H1 (cell line): ENCODE data around the gene DVL2. TPM values are rescaled to one million over a fixed set of nuclear protein-coding genes. Genes with fewer than 3 reads are reported as not detected.

ENCODE experiments used
- ATF3 ChIP-seq: IDR thresholded peaks from 2 replicates; pipeline ENCODE4 v1.6.1; 2011; ENCODE audit warnings: low read depth, mild to moderate bottlenecking, low read length; ENCODE audit not compliant: insufficient read depth
- BCL11A ChIP-seq, 2 experiments: IDR thresholded peaks; one replicate each; pipeline ENCODE4 v1.6.1; 2011; ENCODE audit warnings: low read depth in 2 of 2, low read length in 2 of 2, mild to moderate bottlenecking in 2 of 2
- CHD1 ChIP-seq: IDR thresholded peaks from 2 replicates; pipeline ENCODE4 v1.6.1; 2012; ENCODE audit warnings: low read depth, low read length, improper control_type of control experiment
- EGR1 ChIP-seq: IDR thresholded peaks from 2 replicates; pipeline ENCODE4 v1.6.1; 2011; ENCODE audit warnings: low read depth, low read length, borderline replicate concordance
- EP300 ChIP-seq, 2 experiments: IDR thresholded peaks; 1 replicate in 1 of 2; 2 replicates in 1 of 2; pipeline ENCODE4 v1.6.1; 2011 to 2012; ENCODE audit warnings: low read depth in 2 of 2, low read length in 2 of 2, mild to moderate bottlenecking in 2 of 2, borderline replicate concordance in 1 of 2, inconsistent platforms in 1 of 2, moderate library complexity in 1 of 2
- EZH2 ChIP-seq: fragments of 200-600 bp; sonication (generic); IDR thresholded peaks from 2 replicates; pipeline ENCODE4 v1.7.1; 2012; ENCODE audit warnings: low read depth, mild to moderate bottlenecking, moderate library complexity, low read length, inconsistent platforms; ENCODE audit not compliant: severe bottlenecking
- FOSL1 ChIP-seq: IDR thresholded peaks from 2 replicates; pipeline ENCODE4 v1.6.1; 2011; ENCODE audit warnings: mild to moderate bottlenecking, low read depth, low read length, moderate library complexity; ENCODE audit not compliant: insufficient read depth
- GABPA ChIP-seq: IDR thresholded peaks from 2 replicates; pipeline ENCODE4 v1.6.1; 2011; ENCODE audit warnings: mild to moderate bottlenecking, low read length, moderate library complexity, borderline replicate concordance; ENCODE audit not compliant: insufficient read depth
- GTF2F1 ChIP-seq: IDR thresholded peaks from 2 replicates; pipeline ENCODE4 v1.6.1; 2012; ENCODE audit warnings: low read depth, low read length, improper control_type of control experiment, borderline replicate concordance
- HDAC2 ChIP-seq, 2 experiments: fragments of 300-600 bp in 1 of 2; sonication (generic) in 1 of 2; IDR thresholded peaks; 2 replicates each; pipeline ENCODE4 v1.6.1; 2011 to 2012; ENCODE audit warnings: low read depth in 2 of 2, low read length in 2 of 2, mild to moderate bottlenecking in 2 of 2, moderate library complexity in 2 of 2, borderline replicate concordance in 1 of 2, inconsistent platforms in 1 of 2
- JUN ChIP-seq: IDR thresholded peaks from 2 replicates; pipeline ENCODE4 v1.6.1; 2011; ENCODE audit warnings: low read depth, mild to moderate bottlenecking, improper control_type of control experiment, low read length
- JUND ChIP-seq: IDR thresholded peaks from 2 replicates; pipeline ENCODE4 v1.6.1; 2011; ENCODE audit warnings: mild to moderate bottlenecking, improper control_type of control experiment, low read length
- MAFK ChIP-seq: IDR thresholded peaks from 2 replicates; pipeline ENCODE4 v1.6.1; 2012; ENCODE audit warnings: low read depth, mild to moderate bottlenecking, improper control_type of control experiment, low read length
- POLR2A ChIP-seq, 2 experiments: IDR thresholded peaks; 1 replicate in 1 of 2; 2 replicates in 1 of 2; pipeline ENCODE4 v1.6.1; 2011; ENCODE audit warnings: low read depth in 2 of 2, low read length in 2 of 2, mild to moderate bottlenecking in 2 of 2; ENCODE audit errors: control extremely low read depth in 1 of 2
- RAD21 ChIP-seq, 2 experiments: IDR thresholded peaks in 1 of 2; conservative IDR thresholded peaks in 1 of 2; 2 replicates each; pipeline ENCODE4 v1.6.1; 2011; ENCODE audit warnings: low read depth in 2 of 2, low read length in 2 of 2, improper control_type of control experiment in 1 of 2, inconsistent platforms in 1 of 2, mild to moderate bottlenecking in 1 of 2, moderate library complexity in 1 of 2
- RBBP5 ChIP-seq: IDR thresholded peaks from 2 replicates; pipeline ENCODE4 v1.7.1; 2012; ENCODE audit warnings: low read depth, mild to moderate bottlenecking, inconsistent platforms, low read length, moderate library complexity, borderline replicate concordance
- SAP30 ChIP-seq: fragments of 300-600 bp; sonication (generic); IDR thresholded peaks from 2 replicates; pipeline ENCODE4 v1.7.1; 2012; ENCODE audit warnings: low read length, moderate library complexity, mild to moderate bottlenecking, inconsistent platforms; ENCODE audit not compliant: insufficient read depth, insufficient replicate concordance
- SIRT6 ChIP-seq: IDR thresholded peaks from one replicate; pipeline ENCODE4 v1.7.1; 2012; ENCODE audit warnings: low read length, inconsistent platforms
- TAF1 ChIP-seq: IDR thresholded peaks from 2 replicates; pipeline ENCODE4 v1.6.1; 2011; ENCODE audit warnings: mild to moderate bottlenecking, low read depth, low read length
- TAF7 ChIP-seq: optimal IDR thresholded peaks from 2 replicates; pipeline ENCODE3; 2011; ENCODE audit warnings: low read depth, mild to moderate bottlenecking, inconsistent platforms, low read length, moderate library complexity, borderline replicate concordance
- TBP ChIP-seq: IDR thresholded peaks from 2 replicates; pipeline ENCODE4 v1.6.1; 2011; ENCODE audit warnings: low read depth, low read length, improper control_type of control experiment
- ZNF274 ChIP-seq: IDR thresholded peaks from 2 replicates; pipeline ENCODE4 v1.7.0; 2012; ENCODE audit warnings: low read length, borderline replicate concordance; ENCODE audit errors: extremely low read depth
- polyA plus RNA-seq, 7 experiments: library from polyadenylated mRNA; depleted of rRNA in 3 of 7; stranded (reverse) in 5 of 7; unstranded in 2 of 7; fragments of >200 nt in 5 of 7; fragments of 200-250 nt in 2 of 7; gene quantifications; 1 replicate in 5 of 7; 2 replicates in 1 of 7; 4 replicates in 1 of 7; pipeline versions ENCODE4 v1.2.1 to v1.2.3, GENCODE V29; 2011 to 2013; ENCODE audit warnings: missing spikeins in 2 of 7, mixed read lengths in 2 of 7
- total RNA-seq: library from RNA; stranded (reverse); fragmentation: NEBNext Ultra II Directional; extraction: Animal tissue kit (Norgen Biotek cat#: 25700); gene quantifications from 2 replicates; pipeline ENCODE4 v1.2.1, GENCODE V29; 2021

DVL2 gene
- total and polyA plus RNA-seq, 2 of the 8 experiments (the other 6 are each of a cell fraction or from before 2014, with no cell fraction given) = 19.0 to 59.6 TPM

GRCh38 chr17:7262192-7262934, 28.0 kb upstream of the DVL2 start, which contains the start of gene CLDN7 (continued):
- TF ChIP-seq SAP30 = no peak
- peak in 1 of 2 experiments; percentile 53; a peak in 1 of 4 replicates for TF ChIP-seq HDAC2 (IDR thresholded peaks at IDR 0.05; ENCODE audit: borderline replicate concordance in 1 of 2, low read depth in 2 of 2, low read length in 2 of 2)
- peak; percentile 98 for TF ChIP-seq TAF7
- no peak for TF ChIP-seq ZNF274
- no peak for TF ChIP-seq BCL11A (IDR thresholded peaks at IDR 0.05; ENCODE audit: low read depth in 2 of 2, low read length in 2 of 2)
- TF ChIP-seq SIRT6 = no peak
- TF ChIP-seq EGR1 = peak; percentile 17; the same call in 1 of the 2 replicates
- TF ChIP-seq TAF1 = peak; percentile 98
- peak; percentile 83 for TF ChIP-seq GABPA
- TF ChIP-seq CHD1 = peak; percentile 60; the same call in 1 of the 2 replicates
- no peak for TF ChIP-seq EZH2
- no peak for TF ChIP-seq MAFK
- peak; percentile 93 for TF ChIP-seq GTF2F1
- TF ChIP-seq FOSL1 = no peak
- TF ChIP-seq TBP = peak; percentile 97
- TF ChIP-seq EP300 (IDR thresholded peaks at IDR 0.05; ENCODE audit: borderline replicate concordance in 1 of 2, low read depth in 2 of 2, low read length in 2 of 2) = 0 out of 3 replicates have a peak, but pooled peaks of 1 of the 2 experiments have one; percentile 42
- TF ChIP-seq POLR2A (IDR thresholded peaks at IDR 0.05; ENCODE audit: control extremely low read depth in 1 of 2, low read depth in 2 of 2, low read length in 2 of 2) = peak; percentile 98 to 99
- TF ChIP-seq RAD21 (IDR thresholded peaks at IDR 0.05 in 1 of 2, conservative IDR thresholded peaks at IDR 0.05 in 1 of 2; ENCODE audit: low read depth in 2 of 2, low read length in 2 of 2) = no peak; a peak in 1 of 4 replicates
- no peak for TF ChIP-seq JUN
- peak; percentile 47; the same call in 1 of the 2 replicates for TF ChIP-seq JUND
- TF ChIP-seq RBBP5 = no peak; the same call in 1 of the 2 replicates
- no peak for TF ChIP-seq ATF3
